Smooth muscle cell (in vitro differentiated cells): ENCODE measurements around the gene RSRC1. TPM values are rescaled to one million over a fixed set of nuclear protein-coding genes. Genes with fewer than 3 reads are reported as not detected.

ENCODE experiments used
- DNase-seq: peaks from one replicate; lab custom pipeline; 2025; ENCODE audit not compliant: unreplicated experiment; lab: John Stamatoyannopoulos, UW
- H2AFZ ChIP-seq: fragments of 200-600 bp; sonication (generic); 2 replicates; pipeline ENCODE4 v1.6.0; 2016; ENCODE audit warnings: antibody characterized with exemption, low read depth, mild to moderate bottlenecking
- H3F3A ChIP-seq: fragments of 200-600 bp; sonication (generic); 2 replicates; pipeline ENCODE4 v1.6.0; 2017; ENCODE audit warnings: antibody characterized with exemption, low read depth
- H3K27ac ChIP-seq: fragments of 200-600 bp; sonication (generic); 2 replicates; pipeline ENCODE4 v1.5.1; 2016; ENCODE audit warnings: low read depth, mild to moderate bottlenecking
- H3K27me3 ChIP-seq: fragments of 200-600 bp; sonication (generic); 2 replicates; pipeline ENCODE4 v1.6.1; 2016; ENCODE audit warnings: low read depth, mild to moderate bottlenecking
- H3K36me3 ChIP-seq: fragments of 200-600 bp; sonication (generic); 2 replicates; pipeline ENCODE4 v1.5.1; 2016; ENCODE audit warnings: low read depth
- H3K4me1 ChIP-seq: fragments of 200-600 bp; sonication (generic); 2 replicates; pipeline ENCODE4 v1.5.1; 2016; ENCODE audit warnings: low read depth
- H3K4me2 ChIP-seq: fragments of 200-600 bp; sonication (generic); 2 replicates; pipeline ENCODE4 v1.6.0; 2016; ENCODE audit warnings: mild to moderate bottlenecking
- H3K4me3 ChIP-seq: fragments of 200-600 bp; sonication (generic); 2 replicates; pipeline ENCODE4 v1.5.1; 2016; ENCODE audit warnings: mild to moderate bottlenecking
- H3K79me2 ChIP-seq: fragments of 200-600 bp; sonication (generic); 2 replicates; pipeline ENCODE4 v1.6.0; 2016; ENCODE audit warnings: low read depth, mild to moderate bottlenecking
- H3K9ac ChIP-seq: fragments of 200-600 bp; sonication (generic); 2 replicates; pipeline ENCODE4 v1.6.0; 2016; ENCODE audit warnings: low read depth
- H3K9me3 ChIP-seq: fragments of 200-600 bp; sonication (generic); replicated peaks from 2 replicates; pipeline ENCODE4 v1.5.1; 2016; ENCODE audit warnings: low read depth
- H4K20me1 ChIP-seq: fragments of 200-600 bp; sonication (generic); 2 replicates; pipeline ENCODE4 v1.6.0; 2016; ENCODE audit warnings: low read depth
- CTCF ChIP-seq: fragments of 200-600 bp; sonication (generic); IDR thresholded peaks from 2 replicates; pipeline ENCODE4 v1.5.1; 2017; ENCODE audit warnings: borderline replicate concordance, mild to moderate bottlenecking, antibody characterized with exemption; ENCODE audit not compliant: insufficient read depth, poor library complexity, severe bottlenecking
- WGBS: methylation state at CpG from one replicate; pipeline ENCODE4 v1.1.7; 2016; ENCODE audit warnings: low lambda C conversion rate; 5-methylcytosine and 5-hydroxymethylcytosine counted together
- polyA plus RNA-seq: library from polyadenylated mRNA; unstranded; fragments of >200 nt; fragmentation: Nextera tagmentation; extraction: Ambion mirVana; gene quantifications from 2 replicates; pipeline ENCODE4 v1.2.1, GENCODE V29; 2016
- total RNA-seq: library from RNA; depleted of rRNA; stranded (reverse); fragments of >200 nt; gene quantifications from 2 replicates; pipeline ENCODE4 v1.2.3, GENCODE V29; 2014

The RSRC1 gene
- total and polyA plus RNA-seq, 2 experiments from 2014 or later, result 18.5 to 43.9 TPM

- no peak overlapping the region for H3K4me2 ChIP-seq
- H3K27me3 ChIP-seq, result no peaks in the 10 kb centered on the region
- DNase-seq, result no peak
- no peak for TF ChIP-seq CTCF
- H3K79me2 ChIP-seq, result no peaks in the 10 kb centered on the region
- no peaks in the 10 kb centered on the region for H3F3A ChIP-seq
- H3K36me3 ChIP-seq, result peaks cover 13% of the 10 kb centered on the region
- no peak overlapping the region for H2AFZ ChIP-seq
- no peaks in the 10 kb centered on the region for H3K4me1 ChIP-seq
- no peak overlapping the region for H3K27ac ChIP-seq
- H3K9me3 ChIP-seq, result peaks cover 17% of the 10 kb centered on the region
- H3K4me3 ChIP-seq, result no peak overlapping the region
- no peaks in the 10 kb centered on the region for H4K20me1 ChIP-seq
- H3K9ac ChIP-seq, result no peak overlapping the region
Observed at GRCh38 chr3:158200955-158201354, 91.1 kb downstream of the RSRC1 start.

GRCh38 chr3:158205324-158205723, 95.4 kb downstream of the RSRC1 start:
- H3K36me3 ChIP-seq, result peaks cover 13% of the 10 kb centered on the region
- H3K27ac ChIP-seq, result no peak overlapping the region
- WGBS, result 96% methylated on average over 2 of the region's 2 CpGs
- no peak for TF ChIP-seq CTCF
- H3K4me3 ChIP-seq, result no peak overlapping the region
- no peaks in the 10 kb centered on the region for H3K79me2 ChIP-seq
- H3K27me3 ChIP-seq, result no peaks in the 10 kb centered on the region
- H3K4me2 ChIP-seq, result no peak overlapping the region
- H4K20me1 ChIP-seq, result no peaks in the 10 kb centered on the region
- H3K9ac ChIP-seq, result no peak overlapping the region
- H3F3A ChIP-seq, result no peaks in the 10 kb centered on the region
- no peak overlapping the region for H2AFZ ChIP-seq
- no peak for DNase-seq
- H3K9me3 ChIP-seq, result peaks cover 7% of the 10 kb centered on the region
- H3K4me1 ChIP-seq, result no peaks in the 10 kb centered on the region

- no peaks in the 10 kb centered on the region for H4K20me1 ChIP-seq
- H3K9ac ChIP-seq, result no peak overlapping the region
- H3K27me3 ChIP-seq, result no peaks in the 10 kb centered on the region
- no peak overlapping the region for H2AFZ ChIP-seq
- WGBS, result 39% methylated on average over 2 of the region's 2 CpGs
- TF ChIP-seq CTCF, result no peak
- H3K79me2 ChIP-seq, result no peaks in the 10 kb centered on the region
- no peaks in the 10 kb centered on the region for H3K4me1 ChIP-seq
- no peaks in the 10 kb centered on the region for H3F3A ChIP-seq
- no peak for DNase-seq
- H3K4me2 ChIP-seq, result no peak overlapping the region
- H3K4me3 ChIP-seq, result no peak overlapping the region
- H3K9me3 ChIP-seq, result peaks cover under 1% of the 10 kb centered on the region
- H3K36me3 ChIP-seq, result peaks cover 9% of the 10 kb centered on the region
- no peak overlapping the region for H3K27ac ChIP-seq
Observed at GRCh38 chr3:158205994-158206393, 96.1 kb downstream of the RSRC1 start.

GRCh38 chr3:158210067-158210466, 100.2 kb downstream of the RSRC1 start:
- Histone ChIP-seq H3K9ac (no peak overlapping the region), H3K4me3 (no peak overlapping the region), H2AFZ (no peak overlapping the region), H3K79me2 (no peaks in the 10 kb centered on the region), H3K27ac (no peak overlapping the region), H3K27me3 (no peaks in the 10 kb centered on the region), H3F3A (no peaks in the 10 kb centered on the region), H3K36me3 (no peaks in the 10 kb centered on the region), H3K4me2 (no peak overlapping the region), H3K4me1 (no peaks in the 10 kb centered on the region), H4K20me1 (no peaks in the 10 kb centered on the region), H3K9me3 (no peaks in the 10 kb centered on the region)
- no peak for DNase-seq
- TF ChIP-seq CTCF, result no peak
- WGBS, result 91% methylated on average over 4 of the region's 4 CpGs
